Peyer's patch (tissue), 4 donors: Measurements from ENCODE around the gene PPP1R15A.
"Not testable (repeated sequence)": the region's sequence is repeated elsewhere in the genome, so short reads cannot be mapped to it uniquely, and the experiment has no call there.

Source experiments
- POLR2A ChIP-seq, 2 donors: fragments of 450-650 bp; IDR thresholded peaks; one replicate each; pipeline ENCODE4 v1.5.1; 2017; ENCODE audit warnings: antibody characterized with exemption in 2 of 2, mild to moderate bottlenecking in 2 of 2, moderate library complexity in 2 of 2
- TF ChIP-seq, protein P1 (sequence below), 6 experiments: fragments of 450-650 bp in 4 of 6; fragments of 200-600 bp in 2 of 6; sonication (generic) in 1 of 6; IDR thresholded peaks; one replicate each; pipeline ENCODE4 v1.5.1; 2017 to 2019; ENCODE audit warnings: antibody characterized with exemption in 6 of 6, mild to moderate bottlenecking in 3 of 6, moderate library complexity in 1 of 6

DNA sequence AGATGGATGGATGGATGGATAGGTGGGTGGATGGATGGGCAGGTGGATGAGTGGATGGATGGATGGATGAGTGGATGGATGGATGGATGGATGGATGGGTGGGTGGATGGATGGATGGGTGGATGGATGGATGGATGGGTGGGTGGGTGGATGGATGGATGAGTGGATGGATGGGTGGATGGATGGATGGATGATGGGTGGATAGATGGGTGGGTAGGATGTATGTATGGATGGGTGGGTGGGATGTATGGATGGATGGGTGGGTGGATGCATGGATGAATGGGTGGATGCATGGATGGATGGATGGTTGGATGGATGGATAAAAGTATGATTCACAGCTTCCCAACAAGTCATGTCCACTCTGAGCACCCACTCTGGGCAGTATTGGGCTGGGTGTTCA is 31.6 kb downstream of the PPP1R15A start:
- not testable (repeated sequence) for TF ChIP-seq POLR2A (IDR thresholded peaks at IDR 0.05)
- TF ChIP-seq, protein P1, sequence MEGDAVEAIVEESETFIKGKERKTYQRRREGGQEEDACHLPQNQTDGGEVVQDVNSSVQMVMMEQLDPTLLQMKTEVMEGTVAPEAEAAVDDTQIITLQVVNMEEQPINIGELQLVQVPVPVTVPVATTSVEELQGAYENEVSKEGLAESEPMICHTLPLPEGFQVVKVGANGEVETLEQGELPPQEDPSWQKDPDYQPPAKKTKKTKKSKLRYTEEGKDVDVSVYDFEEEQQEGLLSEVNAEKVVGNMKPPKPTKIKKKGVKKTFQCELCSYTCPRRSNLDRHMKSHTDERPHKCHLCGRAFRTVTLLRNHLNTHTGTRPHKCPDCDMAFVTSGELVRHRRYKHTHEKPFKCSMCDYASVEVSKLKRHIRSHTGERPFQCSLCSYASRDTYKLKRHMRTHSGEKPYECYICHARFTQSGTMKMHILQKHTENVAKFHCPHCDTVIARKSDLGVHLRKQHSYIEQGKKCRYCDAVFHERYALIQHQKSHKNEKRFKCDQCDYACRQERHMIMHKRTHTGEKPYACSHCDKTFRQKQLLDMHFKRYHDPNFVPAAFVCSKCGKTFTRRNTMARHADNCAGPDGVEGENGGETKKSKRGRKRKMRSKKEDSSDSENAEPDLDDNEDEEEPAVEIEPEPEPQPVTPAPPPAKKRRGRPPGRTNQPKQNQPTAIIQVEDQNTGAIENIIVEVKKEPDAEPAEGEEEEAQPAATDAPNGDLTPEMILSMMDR (IDR thresholded peaks at IDR 0.05) = not testable (repeated sequence)
